Lung (tissue), 12 donors: ENCODE results near the gene FGFR2. TPM values are rescaled to one million over a fixed set of nuclear protein-coding genes. Genes with fewer than 3 reads are reported as not detected.
A peak's percentile ranks its signal among the peaks of the same experiment; 100 is the strongest.

Source experiments
- ATAC-seq: fragments of 200-7000 bp; cut with Tn5 transposase; one replicate; pipeline ENCODE4 v1.9.1; 2020; ENCODE audit warnings: moderate number of reproducible peaks; ENCODE audit not compliant: insufficient read depth, low FRiP score
- DNase-seq, 3 donors: peaks; one replicate each; pipeline ENCODE4 v3.0.0-alpha.2; 2013 to 2017
- H3K27ac ChIP-seq, 2 donors: one replicate each; pipeline ENCODE4 v1.5.1; 2013; ENCODE audit warnings: mild to moderate bottlenecking in 2 of 2, moderate library complexity in 2 of 2, control low read depth in 1 of 2, inconsistent platforms in 1 of 2, low read depth in 1 of 2, low read length in 1 of 2
- H3K27me3 ChIP-seq, 3 donors: one replicate each; pipeline ENCODE4 v1.5.1; 2013; ENCODE audit warnings: low read length in 2 of 3; ENCODE audit not compliant: control insufficient read depth in 3 of 3, insufficient read depth in 3 of 3
- H3K36me3 ChIP-seq, 4 donors: one replicate each; pipeline ENCODE4 v1.5.1; 2013; ENCODE audit warnings: low read length in 4 of 4, mild to moderate bottlenecking in 1 of 4, moderate library complexity in 1 of 4; ENCODE audit not compliant: control insufficient read depth in 4 of 4, insufficient read depth in 4 of 4
- H3K4me1 ChIP-seq, 5 donors: one replicate each; pipeline ENCODE4 v1.5.1; 2013; ENCODE audit warnings: low read length in 5 of 5, mild to moderate bottlenecking in 2 of 5, moderate library complexity in 1 of 5; ENCODE audit not compliant: control insufficient read depth in 5 of 5, insufficient read depth in 5 of 5
- H3K4me3 ChIP-seq: one replicate; pipeline ENCODE4 v1.5.1; 2013; ENCODE audit warnings: mild to moderate bottlenecking, control low read depth, moderate library complexity
- H3K9ac ChIP-seq, 2 donors: one replicate each; pipeline ENCODE4 v1.5.1; 2013; ENCODE audit warnings: low read length in 2 of 2, control low read depth in 1 of 2; ENCODE audit not compliant: insufficient read depth in 1 of 2
- H3K9me3 ChIP-seq, 4 donors: one replicate each; pipeline ENCODE4 v1.5.1; 2013; ENCODE audit warnings: low read length in 3 of 4, mild to moderate bottlenecking in 1 of 4, moderate library complexity in 1 of 4; ENCODE audit not compliant: control insufficient read depth in 4 of 4, insufficient read depth in 3 of 4
- CTCF ChIP-seq: IDR thresholded peaks from 2 replicates; pipeline ENCODE4 v1.5.1; 2012; ENCODE audit warnings: mild to moderate bottlenecking; ENCODE audit errors: control extremely low read depth, extremely low read depth
- WGBS, 2 donors: extraction: QIAGEN DNeasy Blood & Tissue Kit; methylation state at CpG; one replicate each; pipeline ENCODE4 v1.1.7; 2013; 5-methylcytosine and 5-hydroxymethylcytosine counted together
- polyA plus RNA-seq, 2 donors: library from polyadenylated mRNA; stranded (reverse); fragments of 200-250 nt; gene quantifications; one replicate each; pipeline ENCODE4 v1.2.1, GENCODE V29; 2013
- total RNA-seq, 2 donors: library from RNA; depleted of rRNA in 1 of 2; stranded (reverse); fragments of >200 nt in 1 of 2; gene quantifications; one replicate each; pipeline ENCODE4 v1.2.1, GENCODE V29; 2014 to 2021
- donor health status: control.
- donor health status: control.
- donor health status: Bipolar disorder and iron deficiency.
- donor health status: healthy.
- donor health status: DM: yes; HTN: yes; CAD: no.

Gene FGFR2
- total and polyA plus RNA-seq, 4 donors, result 11.4 to 230 (median 41.7) TPM

- Histone ChIP-seq H3K27me3 (no peaks in the 10 kb centered on the region), H3K9ac (no peak overlapping the region), H3K9me3 (peaks cover 0 to 2% (median 0%) of the 10 kb centered on the region in 4 donors), H3K27ac (no peak overlapping the region), H3K4me1 (peaks cover 0 to 16% (median 0%) of the 10 kb centered on the region in 5 donors), H3K36me3 (no peaks in the 10 kb centered on the region), H3K4me3 (no peak overlapping the region)
- 37 to 52% methylated on average over 4 of the region's 4 CpGs for WGBS, 2 donors
- ATAC-seq (no peak), DNase-seq (no peak)
- TF ChIP-seq CTCF, result no peak
Measured at GRCh38 chr10:121452581-121452980, 145.7 kb downstream of the FGFR2 start.

GRCh38 chr10:121450247-121450646 lies 148.0 kb downstream of the FGFR2 start:
- DNase-seq (no peak), ATAC-seq (no peak)
- Histone ChIP-seq H3K27me3 (no peaks in the 10 kb centered on the region), H3K36me3 (no peaks in the 10 kb centered on the region), H3K9me3 (peaks cover 0 to 2% (median 0%) of the 10 kb centered on the region in 4 donors), H3K9ac (no peak overlapping the region), H3K4me1 (peaks cover 0 to 16% (median 0%) of the 10 kb centered on the region in 5 donors), H3K4me3 (no peak overlapping the region), H3K27ac (no peak overlapping the region)
- TF ChIP-seq CTCF, result no peak
- WGBS, 2 donors, result 86 to 89% methylated on average over 6 of the region's 6 CpGs

- H3K4me1 ChIP-seq, result peaks cover 0 to 16% (median 0%) of the 10 kb centered on the region in 5 donors
- no peak overlapping the region for H3K9ac ChIP-seq
- no peak overlapping the region for H3K27ac ChIP-seq
- H3K4me3 ChIP-seq, result no peak overlapping the region
- DNase-seq, result peak in 2 of 3 donors; percentile 22 to 42
- TF ChIP-seq CTCF, result no peak
- H3K36me3 ChIP-seq, result no peaks in the 10 kb centered on the region
- WGBS, 2 donors, result 83 to 86% methylated on average over 4 of the region's 4 CpGs
- no peak for ATAC-seq
- H3K9me3 ChIP-seq, result peaks cover 0 to 2% (median 0%) of the 10 kb centered on the region in 4 donors
- H3K27me3 ChIP-seq, result no peaks in the 10 kb centered on the region
Measured at GRCh38 chr10:121449482-121449924, 148.7 kb downstream of the FGFR2 start.
